IPS-18c (cell line): ENCODE measurements around the gene KIF23.

Experiments used
- H3K4me3 ChIP-seq: 2 replicates; pipeline ENCODE4 v1.7.0; 2013; ENCODE audit warnings: low read depth, mild to moderate bottlenecking, low read length, moderate library complexity; ENCODE audit not compliant: insufficient read depth
- H3K9me3 ChIP-seq: one replicate; pipeline ENCODE4 v1.6.1; 2013; ENCODE audit warnings: mild to moderate bottlenecking, low read length, moderate library complexity; ENCODE audit not compliant: control insufficient read depth, insufficient read depth

The KIF23 gene

GRCh38 chr15:69391046-69391757 lies 22.9 kb upstream of the KIF23 start:
- H3K9me3 ChIP-seq, result no peaks in the 10 kb centered on the region
- no peak overlapping the region for H3K4me3 ChIP-seq

- H3K4me3 ChIP-seq, result no peak overlapping the region; the same call in 1 of the 2 replicates
- H3K9me3 ChIP-seq, result no peaks in the 10 kb centered on the region
Observed at GRCh38 chr15:69392352-69392751, 21.8 kb upstream of the KIF23 start.

GRCh38 chr15:69393831-69394491 lies 20.2 kb upstream of the KIF23 start:
- no peak overlapping the region for H3K4me3 ChIP-seq
- H3K9me3 ChIP-seq, result no peaks in the 10 kb centered on the region

GRCh38 chr15:69394556-69395282 lies 19.4 kb upstream of the KIF23 start:
- H3K9me3 ChIP-seq, result no peaks in the 10 kb centered on the region
- H3K4me3 ChIP-seq, result 0 out of 2 replicates have a peak overlapping the region, but pooled peaks have one; percentile 2

DNA sequence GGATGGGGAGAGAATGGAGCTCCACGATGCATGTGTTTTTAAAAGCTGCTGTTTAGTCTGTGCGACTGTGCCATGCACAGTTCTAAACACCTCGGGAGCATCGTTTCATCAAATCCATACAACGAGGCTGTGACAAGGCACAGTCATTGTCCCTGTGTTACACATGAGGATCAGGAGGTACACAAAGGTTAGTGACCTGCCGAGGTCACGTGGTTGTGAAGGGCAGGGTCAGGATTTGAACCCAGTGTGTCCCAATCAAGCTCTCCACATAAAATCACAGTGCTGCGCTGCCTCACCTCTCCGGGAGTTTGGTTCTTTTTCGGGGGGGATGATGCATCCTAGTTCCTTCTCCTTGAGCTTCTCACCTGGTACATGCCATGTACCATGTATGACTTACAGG lies 18.7 kb upstream of the KIF23 start:
- Histone ChIP-seq H3K4me3 (no peak overlapping the region; the same call in 1 of the 2 replicates), H3K9me3 (no peaks in the 10 kb centered on the region)

DNA sequence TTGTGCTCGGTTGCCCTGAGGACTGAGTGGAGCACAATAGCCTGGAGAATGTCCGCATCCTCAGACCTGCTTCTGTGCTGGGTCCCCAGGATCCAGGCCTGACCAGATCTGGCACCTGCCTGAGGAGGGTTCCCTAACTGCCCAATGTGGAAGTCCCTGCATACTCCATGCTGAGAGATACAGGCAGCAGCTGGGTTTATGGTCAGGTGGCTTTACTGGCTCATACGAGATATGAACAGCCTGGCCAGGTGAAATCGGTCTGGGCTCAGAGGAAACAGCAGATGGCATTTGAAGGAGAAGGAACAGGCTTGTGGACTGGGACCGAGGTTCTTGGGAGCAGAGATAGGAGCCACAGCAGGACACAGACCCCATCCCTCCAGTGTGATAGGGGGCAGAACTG lies 18.2 kb upstream of the KIF23 start:
- Histone ChIP-seq H3K4me3 (no peak overlapping the region), H3K9me3 (no peaks in the 10 kb centered on the region)

- H3K4me3 ChIP-seq, result no peak overlapping the region
- no peaks in the 10 kb centered on the region for H3K9me3 ChIP-seq
Observed at GRCh38 chr15:69398491-69398891, 15.7 kb upstream of the KIF23 start.

DNA sequence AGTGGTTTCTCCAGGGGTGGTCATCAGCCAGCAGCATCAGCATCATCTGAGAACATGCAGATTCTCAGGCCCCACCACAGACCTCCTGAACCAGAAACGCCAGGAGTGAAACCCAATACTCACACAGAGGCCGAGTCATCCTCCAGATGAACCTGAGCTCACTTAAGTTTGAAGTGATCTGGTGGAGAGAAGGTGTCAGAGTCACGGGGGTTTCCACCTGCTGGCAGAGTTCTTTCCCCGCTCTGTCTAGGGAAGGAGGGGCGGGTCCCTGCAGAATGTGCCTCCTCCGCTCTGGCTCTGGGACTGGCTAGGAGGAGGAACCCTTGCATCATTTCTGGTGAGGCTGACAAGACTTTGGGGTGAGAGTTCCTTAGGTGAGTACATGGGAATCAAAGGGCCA lies 13.3 kb upstream of the KIF23 start:
- Histone ChIP-seq H3K9me3 (no peaks in the 10 kb centered on the region), H3K4me3 (no peak overlapping the region)

- Histone ChIP-seq H3K4me3 (no peak overlapping the region), H3K9me3 (no peaks in the 10 kb centered on the region)
Observed at GRCh38 chr15:69402816-69403215, 11.3 kb upstream of the KIF23 start.

DNA sequence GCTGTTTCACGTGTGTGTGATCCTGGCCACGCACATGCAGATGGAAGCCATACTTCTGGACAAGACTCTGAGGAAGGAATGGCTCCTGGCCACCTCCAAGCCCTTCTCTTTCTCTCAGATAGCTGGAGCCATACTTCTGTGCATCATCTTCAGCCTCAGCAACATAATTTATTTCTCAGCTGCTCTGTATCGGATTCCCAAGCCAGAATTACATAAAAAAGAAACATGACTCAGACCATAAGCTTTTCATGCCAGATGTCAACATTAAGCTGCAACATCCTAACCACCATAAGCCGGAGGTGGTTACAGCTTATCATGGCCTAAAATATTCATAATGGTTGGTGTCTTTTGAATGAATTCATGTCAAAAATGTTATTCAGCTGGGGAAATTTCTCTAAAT lies 10.6 kb upstream of the KIF23 start:
- no peak overlapping the region for H3K4me3 ChIP-seq
- H3K9me3 ChIP-seq, result no peaks in the 10 kb centered on the region

DNA sequence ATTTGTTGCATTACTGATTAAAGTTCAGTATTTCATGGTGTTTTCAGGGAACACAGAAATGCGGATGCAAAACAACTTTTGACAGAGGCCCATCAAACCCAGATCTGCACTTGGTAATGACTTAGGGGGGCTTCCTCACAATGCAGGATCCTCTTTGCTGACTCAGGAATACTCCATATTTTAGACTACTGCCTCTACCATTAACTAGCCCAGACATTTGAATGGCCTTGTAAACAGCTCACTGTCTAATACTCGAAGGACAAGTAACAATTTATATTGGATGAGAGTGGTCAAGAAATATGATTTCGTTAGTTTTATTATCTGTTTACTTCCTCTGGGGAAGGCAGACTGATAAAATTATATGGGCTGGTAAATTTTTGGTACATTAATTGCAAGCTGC lies 9.0 kb upstream of the KIF23 start:
- Histone ChIP-seq H3K9me3 (no peaks in the 10 kb centered on the region), H3K4me3 (no peak overlapping the region)

GRCh38 chr15:69407719-69408400 lies 6.3 kb upstream of the KIF23 start:
- no peaks in the 10 kb centered on the region for H3K9me3 ChIP-seq
- H3K4me3 ChIP-seq, result no peak overlapping the region

DNA sequence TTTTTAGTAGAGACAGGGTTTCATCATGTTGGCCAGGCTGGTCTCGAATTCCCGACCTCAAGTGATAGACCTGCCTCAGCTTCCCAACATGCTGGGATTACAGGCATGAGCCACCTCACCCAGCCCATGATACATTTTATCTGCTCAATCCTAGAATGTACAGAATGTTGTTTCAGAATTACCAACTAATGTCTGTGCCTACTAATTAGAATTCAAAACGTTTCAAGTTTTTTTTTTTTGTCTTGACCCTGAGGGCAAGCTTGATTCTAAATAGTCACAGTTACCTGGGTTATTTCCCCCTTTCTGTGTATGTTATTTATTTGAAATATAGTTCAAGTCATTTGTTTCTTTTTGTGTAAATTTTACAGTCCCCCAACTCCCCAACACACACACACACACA lies 5.3 kb upstream of the KIF23 start:
- Histone ChIP-seq H3K9me3 (no peaks in the 10 kb centered on the region), H3K4me3 (no peak overlapping the region)

GRCh38 chr15:69410248-69410874 lies 3.8 kb upstream of the KIF23 start:
- Histone ChIP-seq H3K9me3 (no peaks in the 10 kb centered on the region), H3K4me3 (no peak overlapping the region)

DNA sequence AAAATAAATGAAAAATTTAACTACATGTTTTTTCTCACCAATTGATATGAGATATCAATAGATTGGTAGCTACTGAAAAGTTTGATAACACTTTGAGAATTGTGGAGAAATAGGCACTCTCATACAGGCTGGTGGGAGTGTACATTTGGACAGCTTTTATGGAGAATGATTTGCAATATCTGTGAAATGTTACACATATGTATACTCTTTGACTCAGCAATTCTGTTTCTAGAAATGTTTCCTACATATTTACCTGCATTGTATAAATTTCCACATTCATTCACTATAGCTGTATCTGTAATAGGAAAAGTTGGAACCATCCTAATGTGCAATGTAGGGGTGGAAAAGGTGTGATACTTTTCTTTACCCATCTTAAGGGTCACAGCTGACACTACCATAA lies 1.9 kb upstream of the KIF23 start:
- no peaks in the 10 kb centered on the region for H3K9me3 ChIP-seq
- H3K4me3 ChIP-seq, result no peak overlapping the region

DNA sequence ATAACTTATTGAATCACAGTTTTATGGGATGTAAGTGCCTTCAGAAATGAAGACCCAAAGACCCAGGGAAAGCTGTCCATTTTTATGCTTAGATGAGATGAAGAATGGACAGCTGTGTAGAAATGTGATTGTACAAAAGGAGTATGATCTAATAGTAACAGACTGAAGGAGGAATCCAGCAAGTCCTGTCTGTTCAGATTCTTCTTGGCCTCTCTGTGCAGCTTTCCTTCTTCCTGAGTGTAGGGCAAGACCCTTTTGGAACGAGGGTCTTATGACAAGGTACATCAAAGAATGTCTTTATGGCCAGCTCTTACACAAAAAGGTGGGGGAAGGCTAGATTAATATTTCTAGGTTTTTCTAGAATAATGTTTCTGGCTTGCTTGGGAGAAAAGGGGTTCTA lies 1.4 kb upstream of the KIF23 start:
- H3K4me3 ChIP-seq, result no peak overlapping the region
- no peaks in the 10 kb centered on the region for H3K9me3 ChIP-seq

GRCh38 chr15:69414701-69415167 lies 585 bp downstream of the KIF23 start:
- Histone ChIP-seq H3K9me3 (no peaks in the 10 kb centered on the region), H3K4me3 (peak overlapping the region; percentile 84)
